ENCODE measurements around the gene CRB2. TPM values are rescaled to one million over a fixed set of nuclear protein-coding genes. Genes with fewer than 3 reads are reported as not detected.

The CRB2 gene
- total RNA-seq, 3 donors from 2014 or later, result 0.47 to 3.7 (median 1.1) TPM

- ATAC-seq (no peak), DNase-seq (no peak)
- Histone ChIP-seq H3K9me3 (no peaks in the 10 kb centered on the region), H3K36me3 (ENCODE audit: low read depth) (no peaks in the 10 kb centered on the region), H3K4me1 (ENCODE audit: low read depth) (peaks cover 39% of the 10 kb centered on the region), H3K4me3 (no peak overlapping the region)
- no peak for TF ChIP-seq CTCF (IDR thresholded peaks at IDR 0.05)
- intact Hi-C loops (cut with DNase I, micrococcal nuclease), result no loop called here
Observed at GRCh38 chr9:123378956-123379660, 23.1 kb downstream of the CRB2 start.

GRCh38 chr9:123380852-123381705 is 25.1 kb downstream of the CRB2 start:
- intact Hi-C loops (cut with DNase I, micrococcal nuclease), result no loop called here
- no peaks in the 10 kb centered on the region for H3K36me3 ChIP-seq (ENCODE audit: low read depth)
- DNase-seq (peak in 1 of 3 donors; percentile 23), ATAC-seq (no peak)
- peaks cover 19% of the 10 kb centered on the region for H3K4me1 ChIP-seq (ENCODE audit: low read depth)
- H3K9me3 ChIP-seq, result no peaks in the 10 kb centered on the region
- no peak overlapping the region for H3K4me3 ChIP-seq
- no peak for TF ChIP-seq CTCF (IDR thresholded peaks at IDR 0.05)

- Histone ChIP-seq H3K9me3 (no peaks in the 10 kb centered on the region), H3K4me1 (ENCODE audit: low read depth) (peaks cover 4% of the 10 kb centered on the region), H3K36me3 (ENCODE audit: low read depth) (no peaks in the 10 kb centered on the region), H3K4me3 (no peak overlapping the region)
- intact Hi-C loops (cut with DNase I, micrococcal nuclease), result no loop called here
- DNase-seq (no peak), ATAC-seq (no peak)
- no peak for TF ChIP-seq CTCF (IDR thresholded peaks at IDR 0.05)
Observed at GRCh38 chr9:123382653-123383511, 26.9 kb downstream of the CRB2 start.

- Histone ChIP-seq H3K36me3 (ENCODE audit: low read depth) (no peaks in the 10 kb centered on the region), H3K4me3 (no peak overlapping the region), H3K9me3 (no peaks in the 10 kb centered on the region), H3K4me1 (ENCODE audit: low read depth) (no peaks in the 10 kb centered on the region)
- DNase-seq (no peak), ATAC-seq (no peak)
- intact Hi-C loops (cut with DNase I, micrococcal nuclease), result no loop called here
- no peak for TF ChIP-seq CTCF (IDR thresholded peaks at IDR 0.05)
Observed at GRCh38 chr9:123383512-123384170, 27.6 kb downstream of the CRB2 start.

GRCh38 chr9:123387686-123388085 is 31.7 kb downstream of the CRB2 start:
- no peak for TF ChIP-seq CTCF (IDR thresholded peaks at IDR 0.05)
- intact Hi-C loops (cut with DNase I, micrococcal nuclease), result no loop called here
- Histone ChIP-seq H3K4me3 (no peak overlapping the region), H3K36me3 (ENCODE audit: low read depth) (no peaks in the 10 kb centered on the region), H3K4me1 (ENCODE audit: low read depth) (no peaks in the 10 kb centered on the region), H3K9me3 (no peaks in the 10 kb centered on the region)
- ATAC-seq, result no peak
- DNase-seq, result no peak

All from mucosa of descending colon (tissue), 3 donors.